ENCODE results near the gene NCAPD2. TPM values are rescaled to one million over a fixed set of nuclear protein-coding genes. Genes with fewer than 3 reads are reported as not detected.

NCAPD2 gene
- total and polyA plus RNA-seq, 2 donors (not counting 3 experiments of a cell fraction or from before 2014, with no cell fraction given) = 41.8 to 90.1 TPM

DNA sequence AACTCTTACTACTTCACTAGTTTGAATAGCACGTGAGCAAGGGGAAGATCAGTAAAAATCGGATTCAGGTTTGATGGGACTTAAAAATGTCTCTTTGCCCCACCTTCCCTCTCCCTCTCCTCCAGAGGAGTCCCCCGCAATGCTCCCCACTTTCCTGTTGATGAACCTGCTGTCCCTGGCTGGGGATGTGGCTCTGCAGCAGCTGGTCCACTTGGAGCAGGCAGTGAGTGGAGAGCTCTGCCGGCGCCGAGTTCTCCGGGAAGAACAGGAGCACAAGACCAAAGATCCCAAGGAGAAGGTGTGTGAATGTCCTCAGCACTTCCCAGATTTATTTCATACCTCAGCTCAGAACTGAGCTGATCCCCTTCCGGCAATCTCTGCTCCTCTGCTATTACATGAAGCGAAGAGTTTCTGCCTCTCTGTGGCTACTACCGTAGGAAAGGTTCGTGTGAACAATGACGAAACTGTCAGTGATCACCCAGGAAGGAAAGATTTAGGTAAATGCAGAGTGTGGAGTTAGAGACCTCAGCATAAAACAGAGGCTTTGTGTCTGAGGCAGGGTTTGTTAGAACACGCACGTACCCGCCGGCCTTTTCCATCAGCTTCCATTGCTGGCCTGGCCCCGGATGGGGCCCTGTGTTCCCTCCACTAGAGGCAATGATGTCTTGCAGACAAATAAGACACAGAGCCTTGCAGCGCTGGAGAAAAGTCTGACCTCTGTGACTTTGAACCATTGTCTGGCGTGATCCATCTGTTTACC, 33.0 kb downstream of the NCAPD2 start:
- POLR2A ChIA-PET = no interaction called here
- dilution Hi-C loops (cut with MboI; ENCODE audit: extremely low pct_ligation_motif_present, low sequenced_read_pairs) = no loop called here
- no peak for FAIRE-seq

More for the DNA sequence above, 33.0 kb downstream of the NCAPD2 start:
- H3K9me3 ChIP-seq (replicated peaks; ENCODE audit: control insufficient read depth, insufficient read depth, low read length) = no peaks in the 10 kb centered on the region
- no peaks in the 10 kb centered on the region for H3K27me3 ChIP-seq (ENCODE audit: control insufficient read depth in 2 of 2, insufficient read depth in 2 of 2, low read length in 2 of 2)
- no peaks in the 10 kb centered on the region for H3K79me2 ChIP-seq (ENCODE audit: control insufficient read depth, insufficient read depth, low read length)
- CTCF ChIA-PET = no interaction called here
- H3K4me2 ChIP-seq (ENCODE audit: insufficient read depth, low read length) = no peak overlapping the region
- peaks cover 36 to 48% of the 10 kb centered on the region in 2 experiments for H3K36me3 ChIP-seq (ENCODE audit: control insufficient read depth in 2 of 2, extremely low read depth in 1 of 2, insufficient read depth in 2 of 2, low read length in 2 of 2)
- no peak overlapping the region for H3K9ac ChIP-seq (replicated peaks; ENCODE audit: extremely low read depth, insufficient read depth, low read length)
- intact Hi-C loops (cut with micrococcal nuclease) = no loop called here
- no peak overlapping the region for H3K27ac ChIP-seq (ENCODE audit: insufficient read depth, low read depth, low read length)
- H3K4me1 ChIP-seq (ENCODE audit: control insufficient read depth, extremely low read depth, insufficient read depth, low read length) = peaks cover 3% of the 10 kb centered on the region
- TF ChIP-seq JUN (IDR thresholded peaks at IDR 0.05; ENCODE audit: borderline replicate concordance, insufficient read depth, insufficient read length, low read depth) = no peak
- TF ChIP-seq, protein P1, sequence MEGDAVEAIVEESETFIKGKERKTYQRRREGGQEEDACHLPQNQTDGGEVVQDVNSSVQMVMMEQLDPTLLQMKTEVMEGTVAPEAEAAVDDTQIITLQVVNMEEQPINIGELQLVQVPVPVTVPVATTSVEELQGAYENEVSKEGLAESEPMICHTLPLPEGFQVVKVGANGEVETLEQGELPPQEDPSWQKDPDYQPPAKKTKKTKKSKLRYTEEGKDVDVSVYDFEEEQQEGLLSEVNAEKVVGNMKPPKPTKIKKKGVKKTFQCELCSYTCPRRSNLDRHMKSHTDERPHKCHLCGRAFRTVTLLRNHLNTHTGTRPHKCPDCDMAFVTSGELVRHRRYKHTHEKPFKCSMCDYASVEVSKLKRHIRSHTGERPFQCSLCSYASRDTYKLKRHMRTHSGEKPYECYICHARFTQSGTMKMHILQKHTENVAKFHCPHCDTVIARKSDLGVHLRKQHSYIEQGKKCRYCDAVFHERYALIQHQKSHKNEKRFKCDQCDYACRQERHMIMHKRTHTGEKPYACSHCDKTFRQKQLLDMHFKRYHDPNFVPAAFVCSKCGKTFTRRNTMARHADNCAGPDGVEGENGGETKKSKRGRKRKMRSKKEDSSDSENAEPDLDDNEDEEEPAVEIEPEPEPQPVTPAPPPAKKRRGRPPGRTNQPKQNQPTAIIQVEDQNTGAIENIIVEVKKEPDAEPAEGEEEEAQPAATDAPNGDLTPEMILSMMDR (IDR thresholded peaks at IDR 0.05; ENCODE audit: extremely low read depth in 1 of 2, insufficient read depth in 1 of 2, low read depth in 1 of 2, low read length in 2 of 2) = no peak
- TF ChIP-seq GATA2 (IDR thresholded peaks at IDR 0.05; ENCODE audit: insufficient read depth, insufficient read length, low read depth, low read length) = no peak
- TF ChIP-seq, protein P2, sequence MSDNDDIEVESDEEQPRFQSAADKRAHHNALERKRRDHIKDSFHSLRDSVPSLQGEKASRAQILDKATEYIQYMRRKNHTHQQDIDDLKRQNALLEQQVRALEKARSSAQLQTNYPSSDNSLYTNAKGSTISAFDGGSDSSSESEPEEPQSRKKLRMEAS (IDR thresholded peaks at IDR 0.05; ENCODE audit: insufficient read depth, insufficient read length) = no peak
- TF ChIP-seq POLR2AphosphoS5 (IDR thresholded peaks at IDR 0.05; ENCODE audit: insufficient read depth, low read depth, low read length) = no peak
- no peak for TF ChIP-seq FOS (IDR thresholded peaks at IDR 0.05; ENCODE audit: borderline replicate concordance, insufficient read depth, low read length)
- no peak for TF ChIP-seq POLR2A (IDR thresholded peaks at IDR 0.05; ENCODE audit: low read depth, low read length)
- TF ChIP-seq MYC (IDR thresholded peaks at IDR 0.05; ENCODE audit: low read depth, low read length) = no peak
- no peak for TF ChIP-seq EZH2 (IDR thresholded peaks at IDR 0.05; ENCODE audit: borderline replicate concordance, low read depth, low read length, severe bottlenecking)
- no peaks in the 10 kb centered on the region for H3K9me1 ChIP-seq (replicated peaks; ENCODE audit: control insufficient read depth, extremely low read depth, insufficient read depth, low read length)
- DNase-seq (ENCODE audit: low read depth, low spot score) = no peak
- no peak overlapping the region for H3K4me3 ChIP-seq (replicated peaks in 1 of 3; ENCODE audit: insufficient read depth in 1 of 3, low read depth in 1 of 3, low read length in 3 of 3)
- no TSS peak for BruUV-seq (replicated peaks)
- no peaks in the 10 kb centered on the region for H4K20me1 ChIP-seq (replicated peaks; ENCODE audit: control insufficient read depth, extremely low read depth, insufficient read depth, low read length)
- H2AFZ ChIP-seq (ENCODE audit: low read depth, low read length) = no peak overlapping the region

Measured in endothelial cell of umbilical vein (primary cell).